Measurements from ENCODE around the gene OSGEP. TPM values are rescaled to one million over a fixed set of nuclear protein-coding genes. Genes with fewer than 3 reads are reported as not detected.
"Not testable (repeated sequence)": the region's sequence is repeated elsewhere in the genome, so short reads cannot be mapped to it uniquely, and the experiment has no call there.

Gene OSGEP
- polyA plus RNA-seq, 1 donor, result 63.2 TPM

GRCh38 chr14:20455355-20456300 lies 1.0 kb upstream of the OSGEP start:
- peaks cover 52% of the 10 kb centered on the region for H3K36me3 ChIP-seq (ENCODE audit: control insufficient read depth, insufficient read depth, low read length)
- H3K27me3 ChIP-seq (ENCODE audit: control insufficient read depth, insufficient read depth, low read length), result no peaks in the 10 kb centered on the region
- peak overlapping the region; percentile 74 for H3K4me3 ChIP-seq (ENCODE audit: low read length)
- 0% methylated on average over 2 of the region's 39 CpGs for WGBS (ENCODE audit: insufficient coverage, low lambda C conversion rate)
- DNase-seq, result peak in 1 of 2 donors; percentile 79
- H3K9me3 ChIP-seq (ENCODE audit: control insufficient read depth, low read depth, low read length), result no peaks in the 10 kb centered on the region
- peak overlapping the region; percentile 94 for H3K27ac ChIP-seq (ENCODE audit: low read length)
- H3K4me1 ChIP-seq (ENCODE audit: control insufficient read depth, insufficient read depth, low read length), result peaks cover 12% of the 10 kb centered on the region

DNA sequence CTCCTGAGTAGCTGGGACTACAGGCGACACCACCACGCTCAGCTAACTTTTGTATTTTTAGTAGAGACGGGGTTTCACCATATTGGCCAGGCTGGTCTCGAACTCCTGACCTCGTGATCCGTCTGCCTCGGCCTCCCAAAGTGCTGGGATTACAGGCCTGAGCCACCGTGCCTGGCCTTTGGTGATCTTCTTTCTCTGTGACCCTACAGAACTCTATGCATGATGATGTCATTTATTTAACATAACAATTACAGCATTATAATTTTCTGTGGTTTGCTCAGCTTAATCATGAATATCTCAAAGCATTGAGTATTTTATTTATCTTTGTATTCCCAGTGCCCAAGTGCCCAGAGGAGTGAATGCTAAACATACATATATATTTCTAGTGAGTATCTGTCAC lies 1.8 kb downstream of the OSGEP start:
- no CpG with 5 or more reads among the region's 8 CpGs for WGBS (ENCODE audit: insufficient coverage, low lambda C conversion rate)

DNA sequence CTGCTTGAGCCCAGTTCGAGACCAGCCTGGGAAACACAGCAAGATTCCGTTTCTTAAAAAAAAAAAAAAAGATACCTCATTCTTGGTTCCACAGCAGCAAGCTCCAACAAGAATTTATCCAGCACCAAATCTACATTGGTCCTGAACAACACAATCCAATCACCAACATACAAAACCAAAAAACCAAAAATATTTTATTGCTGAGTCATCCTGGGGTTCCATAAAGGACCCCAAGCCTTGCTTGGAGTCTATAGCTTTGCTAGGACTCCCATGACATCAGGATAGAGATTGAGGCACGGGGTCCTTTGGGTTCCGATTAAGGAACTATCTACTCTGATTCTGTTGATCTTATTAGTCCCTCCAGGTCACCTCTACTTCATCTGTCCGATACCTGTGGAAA lies 7.7 kb downstream of the OSGEP start:
- H3K4me3 ChIP-seq (ENCODE audit: low read length), result no peak overlapping the region
- no CpG with 5 or more reads among the region's 5 CpGs for WGBS (ENCODE audit: insufficient coverage, low lambda C conversion rate)
- DNase-seq, result no peak
- peaks cover 5% of the 10 kb centered on the region for H3K9me3 ChIP-seq (ENCODE audit: control insufficient read depth, low read depth, low read length)
- H3K27ac ChIP-seq (ENCODE audit: low read length), result no peak overlapping the region
- no peaks in the 10 kb centered on the region for H3K27me3 ChIP-seq (ENCODE audit: control insufficient read depth, insufficient read depth, low read length)
- H3K4me1 ChIP-seq (ENCODE audit: control insufficient read depth, insufficient read depth, low read length), result peaks cover 5% of the 10 kb centered on the region
- H3K36me3 ChIP-seq (ENCODE audit: control insufficient read depth, insufficient read depth, low read length), result peaks cover 66% of the 10 kb centered on the region

More for the DNA sequence above, 1.8 kb downstream of the OSGEP start:
- not testable (repeated sequence) for H3K4me3 ChIP-seq (ENCODE audit: low read length); H3K27me3 ChIP-seq (ENCODE audit: control insufficient read depth, insufficient read depth, low read length); H3K4me1 ChIP-seq (ENCODE audit: control insufficient read depth, insufficient read depth, low read length); H3K27ac ChIP-seq (ENCODE audit: low read length); DNase-seq; H3K9me3 ChIP-seq (ENCODE audit: control insufficient read depth, low read depth, low read length)
- peaks cover 57% of the 10 kb centered on the region for H3K36me3 ChIP-seq (ENCODE audit: control insufficient read depth, insufficient read depth, low read length)

GRCh38 chr14:20443650-20444049 lies 11.0 kb downstream of the OSGEP start:
- not testable (repeated sequence) for H3K4me3 ChIP-seq (ENCODE audit: low read length); H3K27me3 ChIP-seq (ENCODE audit: control insufficient read depth, insufficient read depth, low read length); H3K27ac ChIP-seq (ENCODE audit: low read length); DNase-seq; H3K9me3 ChIP-seq (ENCODE audit: control insufficient read depth, low read depth, low read length); H3K4me1 ChIP-seq (ENCODE audit: control insufficient read depth, insufficient read depth, low read length)
- H3K36me3 ChIP-seq (ENCODE audit: control insufficient read depth, insufficient read depth, low read length), result peaks cover 36% of the 10 kb centered on the region
- WGBS (ENCODE audit: insufficient coverage, low lambda C conversion rate), result no CpG with 5 or more reads among the region's 4 CpGs

DNA sequence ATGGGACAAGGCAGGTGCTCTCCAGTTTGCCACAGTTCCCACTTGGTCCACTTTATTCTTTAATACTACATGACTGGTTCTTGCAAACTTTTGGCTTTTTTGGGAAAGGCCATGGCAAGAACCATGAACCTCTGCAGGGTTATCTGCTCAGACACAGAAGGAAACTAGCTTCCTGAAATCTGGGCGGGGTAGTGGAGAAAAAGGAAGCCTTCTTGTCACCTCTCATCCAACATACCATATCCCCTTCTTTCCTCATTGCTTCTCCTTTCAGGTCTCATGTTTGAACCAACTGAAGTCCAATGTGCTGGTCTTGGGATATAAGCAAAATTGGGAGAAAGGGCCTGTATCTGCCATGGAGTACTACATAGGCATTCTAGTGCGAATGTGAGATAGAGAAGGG lies 13.2 kb downstream of the OSGEP start:
- peaks cover 8% of the 10 kb centered on the region for H3K4me1 ChIP-seq (ENCODE audit: control insufficient read depth, insufficient read depth, low read length)
- H3K9me3 ChIP-seq (ENCODE audit: control insufficient read depth, low read depth, low read length), result peaks cover 5% of the 10 kb centered on the region
- no peak overlapping the region for H3K27ac ChIP-seq (ENCODE audit: low read length)
- no CpG with 5 or more reads among the region's 2 CpGs for WGBS (ENCODE audit: insufficient coverage, low lambda C conversion rate)
- H3K27me3 ChIP-seq (ENCODE audit: control insufficient read depth, insufficient read depth, low read length), result no peaks in the 10 kb centered on the region
- H3K36me3 ChIP-seq (ENCODE audit: control insufficient read depth, insufficient read depth, low read length), result peaks cover 14% of the 10 kb centered on the region
- no peak for DNase-seq
- no peak overlapping the region for H3K4me3 ChIP-seq (ENCODE audit: low read length)

DNA sequence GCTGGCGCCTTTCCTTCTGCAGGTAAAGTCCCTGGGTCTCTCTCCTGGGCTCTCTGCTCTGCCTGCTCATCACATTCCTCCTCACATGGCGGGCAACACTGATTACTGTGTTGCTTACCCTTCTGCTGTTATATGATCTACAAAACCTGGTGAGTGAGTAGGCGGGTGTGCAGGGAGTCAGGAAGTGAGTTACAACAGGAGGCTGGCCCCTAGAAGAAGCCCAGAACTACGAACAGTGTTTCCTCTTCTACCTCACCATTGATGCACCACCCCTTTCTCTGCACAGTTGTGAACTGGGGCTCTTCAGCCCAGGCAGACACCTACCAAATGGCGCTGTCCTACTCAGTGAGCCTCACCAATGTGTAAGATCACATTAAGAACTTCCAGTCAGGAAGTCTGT lies 13.7 kb downstream of the OSGEP start:
- Histone ChIP-seq H3K4me3 (ENCODE audit: low read length) (no peak overlapping the region), H3K4me1 (ENCODE audit: control insufficient read depth, insufficient read depth, low read length) (peaks cover 8% of the 10 kb centered on the region), H3K27ac (ENCODE audit: low read length) (no peak overlapping the region), H3K27me3 (ENCODE audit: control insufficient read depth, insufficient read depth, low read length) (no peaks in the 10 kb centered on the region), H3K36me3 (ENCODE audit: control insufficient read depth, insufficient read depth, low read length) (peaks cover 8% of the 10 kb centered on the region), H3K9me3 (ENCODE audit: control insufficient read depth, low read depth, low read length) (peaks cover 5% of the 10 kb centered on the region)
- DNase-seq, result no peak
- WGBS (ENCODE audit: insufficient coverage, low lambda C conversion rate), result no CpG with 5 or more reads among the region's 5 CpGs

DNA sequence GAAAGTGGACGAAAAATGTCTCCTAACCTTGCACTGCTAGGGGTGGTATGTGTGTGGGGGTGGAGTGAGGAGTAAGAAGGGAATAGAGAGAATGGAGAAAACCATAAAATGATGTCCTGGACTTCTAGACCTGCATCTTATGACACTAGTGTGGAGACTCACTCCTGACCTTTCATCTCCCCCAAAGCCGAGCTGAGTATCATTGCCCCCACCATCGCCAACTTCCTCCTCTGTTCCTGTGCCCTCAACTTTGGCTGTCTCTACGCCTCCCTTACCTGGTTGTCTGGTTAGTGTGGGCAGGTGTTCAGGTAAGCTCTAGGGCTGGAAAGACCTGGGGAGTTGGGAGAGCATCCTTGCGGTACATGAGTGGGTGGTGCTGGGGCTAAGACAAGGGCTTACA lies 14.1 kb downstream of the OSGEP start:
- peaks cover 5% of the 10 kb centered on the region for H3K9me3 ChIP-seq (ENCODE audit: control insufficient read depth, low read depth, low read length)
- peaks cover 7% of the 10 kb centered on the region for H3K36me3 ChIP-seq (ENCODE audit: control insufficient read depth, insufficient read depth, low read length)
- H3K4me3 ChIP-seq (ENCODE audit: low read length), result no peak overlapping the region
- DNase-seq, result no peak
- peaks cover 8% of the 10 kb centered on the region for H3K4me1 ChIP-seq (ENCODE audit: control insufficient read depth, insufficient read depth, low read length)
- WGBS (ENCODE audit: insufficient coverage, low lambda C conversion rate), result no CpG with 5 or more reads among the region's 5 CpGs
- H3K27me3 ChIP-seq (ENCODE audit: control insufficient read depth, insufficient read depth, low read length), result peaks cover 1% of the 10 kb centered on the region
- H3K27ac ChIP-seq (ENCODE audit: low read length), result no peak overlapping the region

- H3K9me3 ChIP-seq (ENCODE audit: control insufficient read depth, low read depth, low read length), result peaks cover 5% of the 10 kb centered on the region
- H3K4me3 ChIP-seq (ENCODE audit: low read length), result no peak overlapping the region
- peaks cover 7% of the 10 kb centered on the region for H3K27me3 ChIP-seq (ENCODE audit: control insufficient read depth, insufficient read depth, low read length)
- WGBS (ENCODE audit: insufficient coverage, low lambda C conversion rate), result no CpG with 5 or more reads among the region's 7 CpGs
- H3K27ac ChIP-seq (ENCODE audit: low read length), result no peak overlapping the region
- DNase-seq, result no peak
- H3K4me1 ChIP-seq (ENCODE audit: control insufficient read depth, insufficient read depth, low read length), result peaks cover 12% of the 10 kb centered on the region
- H3K36me3 ChIP-seq (ENCODE audit: control insufficient read depth, insufficient read depth, low read length), result no peaks in the 10 kb centered on the region
These were observed 15.9 kb downstream of the OSGEP start for GRCh38 chr14:20438664-20439063.

GRCh38 chr14:20436363-20436755 lies 18.3 kb downstream of the OSGEP start:
- Histone ChIP-seq H3K36me3 (ENCODE audit: control insufficient read depth, insufficient read depth, low read length) (no peaks in the 10 kb centered on the region), H3K4me3 (ENCODE audit: low read length) (no peak overlapping the region), H3K27ac (ENCODE audit: low read length) (no peak overlapping the region), H3K4me1 (ENCODE audit: control insufficient read depth, insufficient read depth, low read length) (peaks cover 6% of the 10 kb centered on the region), H3K9me3 (ENCODE audit: control insufficient read depth, low read depth, low read length) (no peaks in the 10 kb centered on the region), H3K27me3 (ENCODE audit: control insufficient read depth, insufficient read depth, low read length) (peaks cover 7% of the 10 kb centered on the region)
- DNase-seq, result no peak
- 100% methylated on average over 2 of the region's 4 CpGs for WGBS (ENCODE audit: insufficient coverage, low lambda C conversion rate)

DNA sequence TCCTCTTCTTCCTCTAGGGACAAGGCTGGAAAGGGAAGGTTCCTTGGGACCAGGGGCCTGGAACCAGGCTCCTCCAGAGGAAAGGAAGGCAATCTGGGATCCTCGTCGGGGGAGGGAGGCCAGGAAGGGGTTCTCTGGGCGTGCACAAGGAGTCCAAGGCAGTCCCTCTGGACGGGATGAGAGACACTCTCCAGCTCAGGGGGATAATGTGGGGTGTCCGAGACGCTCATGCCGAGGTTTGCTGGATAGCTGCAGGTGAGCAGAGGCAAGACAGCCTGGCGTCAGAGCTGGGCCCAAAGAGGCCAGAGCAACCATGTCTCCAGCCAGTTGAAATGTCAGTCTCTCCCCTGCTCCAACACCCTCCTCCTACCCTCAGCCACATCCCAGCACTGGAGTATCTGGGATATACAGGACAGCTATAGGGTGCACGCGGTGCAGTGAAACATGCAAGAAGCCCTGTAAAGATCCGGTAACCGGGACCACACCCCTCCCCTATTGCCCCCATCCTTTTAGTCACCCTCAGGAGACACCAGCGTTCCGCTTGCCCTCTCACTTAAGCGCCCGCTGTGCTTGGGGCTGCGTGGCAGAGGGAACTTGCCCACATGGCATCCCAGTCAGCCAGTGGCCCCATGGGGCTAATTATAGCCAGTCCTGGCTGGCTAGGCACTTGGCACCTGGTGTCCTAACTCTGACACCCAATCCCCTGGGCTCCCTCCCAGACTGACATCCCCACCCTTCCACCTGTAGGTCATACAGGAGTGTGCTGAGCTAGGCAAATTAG lies 18.8 kb downstream of the OSGEP start, which contains the start of gene KLHL33:
TSS of gene KLHL33 (minus strand) at position 585 of the 781 bp plus-strand sequence. CDS start at position 230, 355 bp downstream.
- DNase-seq, result no peak
- Histone ChIP-seq H3K4me1 (ENCODE audit: control insufficient read depth, insufficient read depth, low read length) (peaks cover 6% of the 10 kb centered on the region), H3K4me3 (ENCODE audit: low read length) (peak within 1 kb of the TSS; percentile 38), H3K36me3 (ENCODE audit: control insufficient read depth, insufficient read depth, low read length) (no peaks in the 10 kb centered on the region), H3K27ac (ENCODE audit: low read length) (no peak within 1 kb of the TSS), H3K9me3 (ENCODE audit: control insufficient read depth, low read depth, low read length) (no peaks in the 10 kb centered on the region), H3K27me3 (ENCODE audit: control insufficient read depth, insufficient read depth, low read length) (peaks cover 7% of the 10 kb centered on the region)
- WGBS (ENCODE audit: insufficient coverage, low lambda C conversion rate), result no CpG with 5 or more reads among the region's 17 CpGs

All from large intestine (tissue), 3 donors.